Measurements from ENCODE around the gene PHGDH.

PHGDH gene

DNA sequence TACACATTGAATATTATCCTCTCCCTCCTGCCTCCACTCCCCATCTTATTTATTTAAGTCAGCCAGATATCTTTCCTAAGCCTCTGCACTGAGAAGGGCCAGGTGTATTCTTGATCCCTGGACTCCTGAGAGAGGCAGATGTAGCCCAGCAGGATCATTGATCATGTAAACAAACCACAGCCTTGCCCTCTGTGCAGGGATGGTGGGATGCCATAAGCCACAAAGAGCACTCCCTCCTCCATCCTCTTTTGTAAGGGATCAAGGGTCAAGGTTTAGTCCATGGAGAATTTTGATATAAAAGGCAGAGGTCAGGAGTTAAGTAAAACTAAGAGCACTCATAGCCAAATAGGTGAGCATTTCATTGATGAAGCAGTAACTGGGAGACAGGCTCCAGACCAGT lies 17.3 kb downstream of the PHGDH start:
- TF ChIP-seq, protein P1, sequence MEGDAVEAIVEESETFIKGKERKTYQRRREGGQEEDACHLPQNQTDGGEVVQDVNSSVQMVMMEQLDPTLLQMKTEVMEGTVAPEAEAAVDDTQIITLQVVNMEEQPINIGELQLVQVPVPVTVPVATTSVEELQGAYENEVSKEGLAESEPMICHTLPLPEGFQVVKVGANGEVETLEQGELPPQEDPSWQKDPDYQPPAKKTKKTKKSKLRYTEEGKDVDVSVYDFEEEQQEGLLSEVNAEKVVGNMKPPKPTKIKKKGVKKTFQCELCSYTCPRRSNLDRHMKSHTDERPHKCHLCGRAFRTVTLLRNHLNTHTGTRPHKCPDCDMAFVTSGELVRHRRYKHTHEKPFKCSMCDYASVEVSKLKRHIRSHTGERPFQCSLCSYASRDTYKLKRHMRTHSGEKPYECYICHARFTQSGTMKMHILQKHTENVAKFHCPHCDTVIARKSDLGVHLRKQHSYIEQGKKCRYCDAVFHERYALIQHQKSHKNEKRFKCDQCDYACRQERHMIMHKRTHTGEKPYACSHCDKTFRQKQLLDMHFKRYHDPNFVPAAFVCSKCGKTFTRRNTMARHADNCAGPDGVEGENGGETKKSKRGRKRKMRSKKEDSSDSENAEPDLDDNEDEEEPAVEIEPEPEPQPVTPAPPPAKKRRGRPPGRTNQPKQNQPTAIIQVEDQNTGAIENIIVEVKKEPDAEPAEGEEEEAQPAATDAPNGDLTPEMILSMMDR (IDR thresholded peaks at IDR 0.05): no peak

DNA sequence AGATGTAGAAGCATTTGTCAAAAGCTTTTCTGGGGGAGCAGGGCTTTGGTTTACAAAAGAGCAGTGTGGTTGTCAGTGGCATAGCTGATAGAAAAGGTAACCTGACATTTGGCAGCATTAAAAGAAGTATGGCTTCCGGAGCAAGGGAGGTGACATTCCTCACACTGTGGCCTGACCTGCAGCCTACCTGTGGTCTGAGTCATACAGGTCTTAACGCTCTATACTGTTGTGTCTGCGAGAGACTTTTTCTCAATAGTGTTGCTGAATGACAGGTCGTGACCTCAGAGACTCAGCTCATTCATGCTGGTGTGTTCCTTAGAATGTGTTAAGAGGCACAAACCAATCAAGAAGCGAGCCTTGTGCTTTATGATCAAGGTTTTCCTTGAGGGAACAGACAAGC lies 19.3 kb downstream of the PHGDH start:
- TF ChIP-seq, protein P1 (IDR thresholded peaks at IDR 0.05): no peak

DNA sequence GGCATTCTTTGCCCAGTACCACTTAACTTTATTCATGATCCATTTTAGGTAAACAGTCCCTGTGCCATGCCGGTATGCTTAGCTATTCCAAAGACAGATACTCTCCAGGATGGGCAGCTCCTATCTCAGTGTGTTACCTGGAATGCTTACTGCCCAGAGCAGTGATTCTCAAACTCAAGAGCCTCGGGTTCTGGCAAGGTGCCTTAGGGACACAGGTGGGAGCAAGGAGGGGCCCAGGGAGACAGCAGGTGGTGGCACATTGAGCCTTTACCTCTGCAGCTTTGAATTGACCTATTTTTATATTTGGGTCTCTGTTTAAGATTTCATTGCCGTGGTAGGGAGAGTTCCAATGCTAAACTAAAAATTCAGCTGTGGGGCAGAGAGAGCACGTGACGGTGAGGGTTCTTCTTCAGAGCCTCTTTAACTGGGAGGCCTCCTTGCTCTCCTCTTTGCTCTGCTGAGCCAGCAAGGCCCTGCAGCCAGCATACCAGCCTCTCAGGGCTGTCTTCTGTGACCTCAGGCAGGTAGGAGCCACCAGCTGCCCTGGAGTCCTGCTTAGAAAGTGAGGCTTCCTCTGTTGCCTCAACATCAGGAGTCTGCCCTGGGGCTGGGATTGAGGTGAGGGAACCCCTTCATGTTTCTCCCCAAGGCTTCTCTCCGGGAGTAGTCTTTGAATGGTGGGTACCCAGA lies 20.2 kb downstream of the PHGDH start:
- TF ChIP-seq, protein P1 (IDR thresholded peaks at IDR 0.05): no peak

DNA sequence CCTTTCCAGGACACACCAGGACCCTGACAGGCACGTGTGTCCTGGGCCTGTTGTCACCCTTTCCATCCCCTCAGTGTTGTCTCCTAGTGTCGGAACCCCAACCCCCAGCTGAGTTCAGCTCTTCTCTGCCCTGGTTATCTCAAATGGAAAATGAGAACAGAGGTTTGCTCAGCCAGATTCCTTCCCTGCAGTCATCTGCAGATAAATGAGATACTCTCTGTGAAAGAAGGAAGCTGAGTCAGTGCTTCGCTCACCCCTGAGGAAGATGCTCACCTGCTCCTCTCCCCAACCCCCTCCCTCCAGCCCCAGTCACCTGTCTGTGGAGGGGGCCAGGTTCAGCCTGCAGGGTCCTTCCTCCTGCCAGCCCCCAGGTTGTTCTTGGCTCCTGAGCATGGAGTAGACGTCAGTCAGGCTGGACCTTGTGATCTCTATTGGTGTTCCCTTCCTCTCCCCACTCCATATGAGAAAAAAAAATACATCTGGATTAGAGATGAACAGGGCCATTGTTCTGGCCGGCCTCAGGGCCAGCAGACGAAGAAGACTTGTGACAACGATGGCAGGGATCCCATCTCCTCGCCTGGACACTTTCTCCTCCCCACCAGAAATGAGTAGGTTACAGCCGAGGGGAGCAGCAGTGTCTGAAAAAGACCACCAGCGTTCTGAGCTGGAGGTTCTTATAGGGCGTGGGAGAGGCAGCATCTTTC lies 20.9 kb downstream of the PHGDH start:
- TF ChIP-seq, protein P1 (IDR thresholded peaks at IDR 0.05): no peak

DNA sequence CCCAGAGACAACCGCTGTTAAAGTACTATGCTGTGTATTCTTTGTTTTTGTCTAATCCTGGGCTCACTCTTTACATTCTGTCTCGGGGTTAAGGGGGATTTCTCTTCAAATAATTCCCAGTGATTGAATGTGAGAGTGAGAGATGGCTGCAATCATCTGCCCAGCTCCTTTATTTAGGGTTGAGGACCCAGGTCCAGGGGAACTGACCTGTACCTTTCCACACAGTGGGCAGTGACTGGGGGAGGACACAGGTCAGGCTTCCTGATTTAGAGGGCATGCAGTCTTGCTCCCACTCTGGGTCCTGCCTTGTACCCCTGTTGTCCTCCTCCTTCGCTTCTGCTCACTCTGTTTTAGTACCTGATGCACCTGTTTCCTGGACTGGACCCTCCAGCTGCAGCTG lies 22.0 kb downstream of the PHGDH start:
- TF ChIP-seq, protein P1 (IDR thresholded peaks at IDR 0.05): no peak

DNA sequence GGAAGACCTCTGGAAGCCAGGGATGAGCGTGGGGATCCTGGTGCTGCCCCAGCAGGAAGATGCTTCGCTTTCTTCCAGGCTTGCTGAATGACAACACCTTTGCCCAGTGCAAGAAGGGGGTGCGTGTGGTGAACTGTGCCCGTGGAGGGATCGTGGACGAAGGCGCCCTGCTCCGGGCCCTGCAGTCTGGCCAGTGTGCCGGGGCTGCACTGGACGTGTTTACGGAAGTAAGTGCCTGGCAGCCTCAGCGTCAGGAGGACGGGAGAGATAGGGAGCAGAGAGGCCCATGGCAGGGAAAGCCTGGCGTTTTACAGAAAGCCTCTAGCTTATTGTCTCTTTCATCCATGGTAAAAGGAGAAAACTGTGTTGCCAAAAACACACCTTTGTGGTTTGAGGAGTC lies 23.5 kb downstream of the PHGDH start:
- TF ChIP-seq, protein P1 (IDR thresholded peaks at IDR 0.05): no peak

DNA sequence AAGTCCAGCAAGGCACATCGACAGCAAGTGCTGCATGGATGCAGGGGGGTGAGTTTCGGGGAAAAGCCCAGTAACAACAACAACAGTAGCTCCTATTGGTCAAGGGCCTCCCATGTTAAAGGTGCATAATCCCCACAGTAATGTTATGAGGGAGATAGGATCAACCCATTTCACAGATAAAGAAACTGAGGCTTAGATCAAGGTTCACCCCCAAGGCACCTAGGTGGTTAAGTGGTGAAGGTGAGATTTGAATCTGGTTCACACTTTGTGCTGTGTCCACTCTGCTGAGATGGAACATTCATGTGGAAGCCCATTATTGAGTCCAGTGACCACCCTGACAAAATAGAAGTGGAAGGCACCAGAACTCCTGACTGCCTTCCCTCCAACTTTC lies 24.9 kb downstream of the PHGDH start:
- TF ChIP-seq, protein P1 (IDR thresholded peaks at IDR 0.05): no peak
